ENCODE measurements around the gene CCM2L.
"Not testable (repeated sequence)": the region's sequence is repeated elsewhere in the genome, so short reads cannot be mapped to it uniquely, and the experiment has no call there.

CCM2L gene

DNA sequence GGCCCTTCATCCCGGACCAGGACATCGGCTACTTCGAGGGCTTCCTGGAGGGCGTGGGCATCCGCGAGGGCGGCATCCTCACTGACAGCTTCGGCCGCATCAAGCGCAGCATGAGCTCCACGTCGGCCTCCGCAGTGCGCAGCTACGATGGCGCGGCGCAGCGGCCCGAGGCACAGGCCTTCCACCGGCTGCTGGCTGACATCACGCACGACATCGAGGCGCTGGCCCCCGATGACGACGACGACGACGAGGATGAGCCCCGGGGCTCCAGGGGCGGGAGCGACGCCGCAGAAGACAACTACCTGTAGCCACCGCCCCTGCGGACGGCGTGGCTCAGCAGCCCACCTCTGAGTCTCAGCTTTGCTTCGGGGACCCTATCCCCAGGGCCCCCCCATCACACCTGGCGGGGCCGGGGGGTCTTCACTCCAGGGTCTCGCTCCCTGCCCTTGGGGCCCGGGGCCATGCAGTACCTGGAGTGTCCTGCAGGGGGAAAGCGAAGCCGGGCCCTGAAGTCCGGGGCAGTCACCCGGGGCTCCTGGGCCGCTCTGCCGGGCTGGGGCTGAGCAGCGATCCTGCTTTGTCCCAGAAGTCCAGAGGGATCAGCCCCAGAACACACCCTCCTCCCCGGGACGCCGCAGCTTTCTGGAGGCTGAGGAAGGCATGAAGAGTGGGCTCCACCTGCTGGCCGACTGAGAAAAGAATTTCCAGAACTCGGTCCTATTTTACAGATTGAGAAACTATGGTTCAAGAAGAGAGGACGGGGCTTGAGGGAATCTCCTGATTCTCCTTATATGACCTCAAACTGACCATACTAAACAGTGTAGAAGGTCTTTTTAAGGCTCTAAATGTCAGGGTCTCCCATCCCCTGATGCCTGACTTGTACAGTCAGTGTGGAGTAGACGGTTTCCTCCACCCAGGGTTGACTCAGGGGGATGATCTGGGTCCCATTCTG, 21.0 kb downstream of the CCM2L start:
- Histone ChIP-seq H3K27me3 (ENCODE audit: control insufficient read depth, insufficient read depth, low read length) (peaks cover 3% of the 10 kb centered on the region; the same call in 1 of the 2 replicates), H3K4me1 (ENCODE audit: control insufficient read depth, insufficient read depth, low read length) (peaks cover 2% of the 10 kb centered on the region; the same call in 1 of the 2 replicates), H3K9ac (ENCODE audit: low read depth, low read length) (no peak overlapping the region), H3K36me3 (ENCODE audit: control insufficient read depth, insufficient read depth, low read length) (peaks cover 3% of the 10 kb centered on the region; the same call in 1 of the 2 replicates), H3K9me3 (ENCODE audit: control insufficient read depth, insufficient read depth, low read length) (no peaks in the 10 kb centered on the region), H3K27ac (ENCODE audit: low read depth, low read length) (no peak overlapping the region), H3K4me3 (ENCODE audit: low read depth, low read length) (0 out of 2 replicates have a peak overlapping the region, but pooled peaks have one; percentile 2)

DNA sequence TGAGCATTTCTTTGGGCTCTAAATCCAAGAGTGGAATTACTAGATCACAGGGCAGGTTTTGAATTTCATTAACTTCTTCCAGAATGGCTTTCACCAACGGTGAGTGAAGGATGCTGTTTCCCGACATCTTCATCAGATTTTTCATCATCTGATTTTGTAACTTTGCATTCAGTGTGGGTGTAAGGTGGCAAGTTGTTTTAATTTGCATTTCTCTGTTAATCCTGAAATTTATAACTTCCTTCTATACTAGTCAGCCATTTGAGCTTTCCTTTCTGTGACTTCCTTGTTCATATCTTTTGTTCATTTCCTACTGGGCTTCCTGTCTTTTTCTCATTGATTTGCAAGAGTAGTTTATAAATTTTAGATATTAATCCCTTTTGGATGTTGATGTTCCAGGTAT, 23.1 kb downstream of the CCM2L start:
- H3K9ac ChIP-seq (ENCODE audit: low read depth, low read length) = no peak overlapping the region
- no peak overlapping the region for H3K27ac ChIP-seq (ENCODE audit: low read depth, low read length)
- H3K4me1 ChIP-seq (ENCODE audit: control insufficient read depth, insufficient read depth, low read length) = peaks cover 2% of the 10 kb centered on the region; the same call in 1 of the 2 replicates
- peaks cover 3% of the 10 kb centered on the region; the same call in 1 of the 2 replicates for H3K27me3 ChIP-seq (ENCODE audit: control insufficient read depth, insufficient read depth, low read length)
- H3K4me3 ChIP-seq (ENCODE audit: low read depth, low read length) = no peak overlapping the region
- peaks cover 3% of the 10 kb centered on the region; the same call in 1 of the 2 replicates for H3K36me3 ChIP-seq (ENCODE audit: control insufficient read depth, insufficient read depth, low read length)
- H3K9me3 ChIP-seq (ENCODE audit: control insufficient read depth, insufficient read depth, low read length) = no peaks in the 10 kb centered on the region

DNA sequence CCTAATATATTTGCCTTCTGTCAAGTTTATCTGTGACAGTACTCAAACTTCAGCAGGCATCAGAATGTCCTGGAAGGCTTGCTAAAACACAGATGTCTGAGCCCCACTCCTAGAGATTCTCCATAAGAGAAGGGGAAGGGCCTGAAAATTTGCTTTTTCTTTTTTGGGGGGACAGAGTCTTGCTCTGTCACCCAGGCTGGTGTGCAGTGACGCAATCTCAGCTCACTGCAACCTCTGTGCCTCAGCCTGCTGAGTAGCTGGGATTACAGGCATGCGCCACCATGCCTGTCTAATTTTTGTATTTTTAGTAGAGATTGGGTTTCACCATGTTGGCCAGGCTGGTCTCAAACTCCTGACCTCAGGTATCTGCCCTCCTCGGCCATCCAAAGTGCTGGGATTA, 23.5 kb downstream of the CCM2L start:
- not testable (repeated sequence) for H3K4me3 ChIP-seq (ENCODE audit: low read depth, low read length); H3K27ac ChIP-seq (ENCODE audit: low read depth, low read length); H3K9ac ChIP-seq (ENCODE audit: low read depth, low read length); H3K4me1 ChIP-seq (ENCODE audit: control insufficient read depth, insufficient read depth, low read length); H3K36me3 ChIP-seq (ENCODE audit: control insufficient read depth, insufficient read depth, low read length); H3K9me3 ChIP-seq (ENCODE audit: control insufficient read depth, insufficient read depth, low read length); H3K27me3 ChIP-seq (ENCODE audit: control insufficient read depth, insufficient read depth, low read length)

GRCh38 chr20:32034581-32035425, 24.6 kb downstream of the CCM2L start:
- H3K27me3 ChIP-seq (ENCODE audit: control insufficient read depth, insufficient read depth, low read length) = peaks cover 3% of the 10 kb centered on the region; the same call in 1 of the 2 replicates
- no peaks in the 10 kb centered on the region for H3K9me3 ChIP-seq (ENCODE audit: control insufficient read depth, insufficient read depth, low read length)
- no peak overlapping the region for H3K4me3 ChIP-seq (ENCODE audit: low read depth, low read length)
- no peak overlapping the region for H3K27ac ChIP-seq (ENCODE audit: low read depth, low read length)
- H3K36me3 ChIP-seq (ENCODE audit: control insufficient read depth, insufficient read depth, low read length) = no peaks in the 10 kb centered on the region
- H3K9ac ChIP-seq (ENCODE audit: low read depth, low read length) = no peak overlapping the region
- peaks cover 3% of the 10 kb centered on the region; the same call in 1 of the 2 replicates for H3K4me1 ChIP-seq (ENCODE audit: control insufficient read depth, insufficient read depth, low read length)

DNA sequence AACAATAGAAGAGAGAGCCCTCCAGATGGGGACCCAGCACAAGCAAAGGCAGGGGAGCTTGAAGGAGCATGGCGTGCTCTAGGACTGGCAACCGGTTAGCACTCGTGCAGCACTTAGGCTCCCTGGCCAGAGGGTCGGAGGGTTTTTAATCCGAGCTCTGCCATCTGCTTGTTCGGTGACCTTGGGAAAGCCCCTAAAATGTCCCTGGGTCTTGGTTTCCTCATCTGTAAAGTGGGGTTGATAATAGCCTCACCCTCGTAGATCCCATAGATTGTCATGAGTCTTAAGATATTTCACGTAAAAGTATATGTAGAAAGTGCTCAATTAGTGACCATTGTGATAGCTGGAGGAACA, 25.2 kb downstream of the CCM2L start:
- H3K27ac ChIP-seq (ENCODE audit: low read depth, low read length) = no peak overlapping the region
- H3K4me1 ChIP-seq (ENCODE audit: control insufficient read depth, insufficient read depth, low read length) = peaks cover 8% of the 10 kb centered on the region; the same call in 1 of the 2 replicates
- no peak overlapping the region for H3K4me3 ChIP-seq (ENCODE audit: low read depth, low read length)
- peaks cover 3% of the 10 kb centered on the region; the same call in 1 of the 2 replicates for H3K27me3 ChIP-seq (ENCODE audit: control insufficient read depth, insufficient read depth, low read length)
- H3K9me3 ChIP-seq (ENCODE audit: control insufficient read depth, insufficient read depth, low read length) = no peaks in the 10 kb centered on the region
- H3K9ac ChIP-seq (ENCODE audit: low read depth, low read length) = no peak overlapping the region
- H3K36me3 ChIP-seq (ENCODE audit: control insufficient read depth, insufficient read depth, low read length) = no peaks in the 10 kb centered on the region

DNA sequence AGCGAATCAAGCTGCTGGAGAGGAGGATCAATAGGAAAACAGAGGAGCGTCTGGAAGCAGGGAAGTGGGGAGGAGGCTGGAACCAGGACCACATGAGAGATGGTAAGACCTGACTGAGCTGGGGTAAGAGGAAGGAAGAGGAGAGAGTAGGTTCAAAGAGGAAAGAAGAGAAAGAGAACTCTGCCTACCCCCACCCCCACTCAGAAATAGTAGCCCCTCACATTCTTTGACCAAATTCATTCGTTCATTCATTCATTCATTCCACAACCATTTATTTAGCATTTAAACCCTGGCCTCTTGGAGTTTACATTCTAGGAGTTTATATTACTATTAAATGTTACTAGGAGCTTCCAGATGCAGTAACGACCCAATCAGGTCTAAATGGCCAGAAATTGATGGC, 26.0 kb downstream of the CCM2L start:
- H3K9ac ChIP-seq (ENCODE audit: low read depth, low read length) = no peak overlapping the region
- H3K9me3 ChIP-seq (ENCODE audit: control insufficient read depth, insufficient read depth, low read length) = no peaks in the 10 kb centered on the region
- H3K27me3 ChIP-seq (ENCODE audit: control insufficient read depth, insufficient read depth, low read length) = no peaks in the 10 kb centered on the region; the same call in 1 of the 2 replicates
- H3K4me3 ChIP-seq (ENCODE audit: low read depth, low read length) = no peak overlapping the region
- H3K4me1 ChIP-seq (ENCODE audit: control insufficient read depth, insufficient read depth, low read length) = 0 out of 2 replicates have a peak, but pooled peaks cover 10% of the 10 kb centered on the region
- no peaks in the 10 kb centered on the region for H3K36me3 ChIP-seq (ENCODE audit: control insufficient read depth, insufficient read depth, low read length)
- H3K27ac ChIP-seq (ENCODE audit: low read depth, low read length) = no peak overlapping the region

DNA sequence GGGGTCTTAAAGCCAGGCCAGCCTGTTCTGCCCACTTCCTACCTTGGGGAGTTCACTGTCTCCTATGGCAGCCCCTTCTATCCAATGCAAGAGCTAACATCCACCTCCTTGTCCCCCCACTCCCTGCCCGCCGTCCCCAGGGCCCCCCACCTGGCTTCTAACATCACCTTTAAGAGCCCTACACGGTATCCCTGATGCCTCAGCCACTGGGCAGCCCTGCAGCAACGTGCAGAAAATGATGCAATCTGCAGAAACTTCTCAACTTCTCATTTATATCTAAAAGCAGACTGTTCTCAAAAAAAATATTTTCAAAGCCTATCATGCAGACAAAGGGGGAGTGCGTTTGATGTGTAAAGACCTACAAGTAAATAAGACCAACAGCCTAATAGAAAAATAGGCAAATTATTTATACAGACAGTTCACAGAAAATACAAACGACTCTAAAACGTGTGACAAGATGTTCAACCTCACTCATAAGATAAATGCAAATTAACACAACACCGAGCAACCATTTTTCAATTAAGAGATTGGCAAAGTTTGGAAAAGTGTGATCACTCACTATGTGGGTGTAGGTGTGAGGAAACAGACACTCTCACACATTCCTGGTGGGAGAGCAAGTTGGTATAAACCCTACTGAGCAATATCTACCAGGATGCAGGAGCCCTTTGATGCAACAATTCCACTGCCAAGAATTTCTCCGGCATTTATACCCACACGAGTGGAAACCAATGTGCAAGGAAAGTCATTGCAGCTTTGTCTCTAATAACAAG, 26.7 kb downstream of the CCM2L start:
- no peak overlapping the region for H3K4me3 ChIP-seq (ENCODE audit: low read depth, low read length)
- H3K9ac ChIP-seq (ENCODE audit: low read depth, low read length) = no peak overlapping the region
- H3K27ac ChIP-seq (ENCODE audit: low read depth, low read length) = no peak overlapping the region
- 0 out of 2 replicates have a peak, but pooled peaks cover 10% of the 10 kb centered on the region for H3K4me1 ChIP-seq (ENCODE audit: control insufficient read depth, insufficient read depth, low read length)
- H3K27me3 ChIP-seq (ENCODE audit: control insufficient read depth, insufficient read depth, low read length) = no peaks in the 10 kb centered on the region; the same call in 1 of the 2 replicates
- no peaks in the 10 kb centered on the region for H3K9me3 ChIP-seq (ENCODE audit: control insufficient read depth, insufficient read depth, low read length)
- no peaks in the 10 kb centered on the region for H3K36me3 ChIP-seq (ENCODE audit: control insufficient read depth, insufficient read depth, low read length)

- Histone ChIP-seq H3K4me1 (ENCODE audit: control insufficient read depth, insufficient read depth, low read length) (0 out of 2 replicates have a peak, but pooled peaks cover 10% of the 10 kb centered on the region), H3K9me3 (ENCODE audit: control insufficient read depth, insufficient read depth, low read length) (no peaks in the 10 kb centered on the region), H3K9ac (ENCODE audit: low read depth, low read length) (no peak overlapping the region), H3K36me3 (ENCODE audit: control insufficient read depth, insufficient read depth, low read length) (no peaks in the 10 kb centered on the region), H3K27ac (ENCODE audit: low read depth, low read length) (no peak overlapping the region), H3K4me3 (ENCODE audit: low read depth, low read length) (no peak overlapping the region), H3K27me3 (ENCODE audit: control insufficient read depth, insufficient read depth, low read length) (no peaks in the 10 kb centered on the region; the same call in 1 of the 2 replicates)
Measured at GRCh38 chr20:32037929-32038328, 27.7 kb downstream of the CCM2L start.

GRCh38 chr20:32040142-32040953, 30.1 kb downstream of the CCM2L start:
- Histone ChIP-seq H3K9ac (ENCODE audit: low read depth, low read length) (no peak overlapping the region), H3K27me3 (ENCODE audit: control insufficient read depth, insufficient read depth, low read length) (no peaks in the 10 kb centered on the region), H3K27ac (ENCODE audit: low read depth, low read length) (no peak overlapping the region), H3K4me1 (ENCODE audit: control insufficient read depth, insufficient read depth, low read length) (0 out of 2 replicates have a peak, but pooled peaks cover 10% of the 10 kb centered on the region), H3K4me3 (ENCODE audit: low read depth, low read length) (no peak overlapping the region), H3K9me3 (ENCODE audit: control insufficient read depth, insufficient read depth, low read length) (no peaks in the 10 kb centered on the region), H3K36me3 (ENCODE audit: control insufficient read depth, insufficient read depth, low read length) (no peaks in the 10 kb centered on the region)

All from HUES48 (cell line).